NCI-H2029 (cell line): Measurements from ENCODE around the gene KIAA1755.

Experiments
- DNase-seq: peaks from one replicate; lab custom pipeline; 2025; lab: John Stamatoyannopoulos, UW

The KIAA1755 gene

GRCh38 chr20:38260378-38261053, at the start of gene KIAA1755:
KIAA1755 (minus strand) TSS chr20:38260735; CDS start chr20:38260500, 235 bp downstream.
- DNase-seq: no peak

GRCh38 chr20:38308447-38308846, 47.9 kb upstream of the KIAA1755 start:
- DNase-seq: no peak

- DNase-seq: no peak
These were observed 47.5 kb upstream of the KIAA1755 start for GRCh38 chr20:38308047-38308438.

GRCh38 chr20:38307371-38308046, 47.0 kb upstream of the KIAA1755 start:
- no peak for DNase-seq

DNA sequence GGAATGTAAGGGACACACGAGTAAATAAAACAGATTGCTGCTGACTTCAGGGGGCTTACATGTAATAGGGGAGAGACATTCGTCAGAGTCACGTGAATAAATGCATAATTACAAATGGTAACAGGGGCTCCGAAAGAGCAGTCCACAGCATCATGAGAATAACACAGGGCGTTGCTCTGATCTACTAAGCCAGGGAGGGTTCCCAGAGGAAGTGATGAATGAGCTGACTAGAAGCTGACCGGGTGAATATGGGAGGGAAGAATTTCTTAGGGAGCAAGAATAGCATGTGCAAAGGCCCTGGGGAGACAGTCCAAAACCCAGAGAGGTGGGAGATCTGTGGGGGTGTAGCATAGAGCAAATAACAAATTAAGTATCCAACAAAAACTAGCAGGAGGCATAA, 45.8 kb upstream of the KIAA1755 start:
- DNase-seq: no peak

GRCh38 chr20:38305541-38305940, 45.0 kb upstream of the KIAA1755 start:
- DNase-seq: no peak

- no peak for DNase-seq
These were observed 44.4 kb upstream of the KIAA1755 start for GRCh38 chr20:38304845-38305447.

DNA sequence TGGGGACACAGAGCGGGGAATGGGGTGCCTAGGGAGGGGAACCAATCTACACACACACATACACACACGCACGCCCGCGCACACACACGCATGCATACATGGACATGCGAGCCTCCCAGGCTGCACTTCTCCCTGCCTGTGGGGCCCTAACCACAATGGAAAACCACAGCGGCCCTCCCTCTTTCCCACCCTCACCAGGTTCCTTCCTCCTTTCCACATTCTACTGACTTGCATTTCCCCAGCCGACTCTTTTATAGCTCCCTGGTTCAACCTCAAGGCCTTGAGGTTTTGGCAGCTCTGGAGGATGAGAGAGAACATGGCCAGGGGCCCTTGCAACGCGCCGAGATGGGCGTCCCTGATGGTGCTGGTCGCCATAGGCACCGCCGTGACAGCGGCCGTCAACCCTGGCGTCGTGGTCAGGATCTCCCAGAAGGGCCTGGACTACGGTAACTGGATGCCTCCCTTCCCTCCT, 43.4 kb upstream of the KIAA1755 start, which contains the start of gene BPI:
Gene BPI (plus strand): TSS at position 249 of the 472 bp plus-strand sequence. CDS start 68 bp downstream, at position 317.
- DNase-seq: no peak

DNA sequence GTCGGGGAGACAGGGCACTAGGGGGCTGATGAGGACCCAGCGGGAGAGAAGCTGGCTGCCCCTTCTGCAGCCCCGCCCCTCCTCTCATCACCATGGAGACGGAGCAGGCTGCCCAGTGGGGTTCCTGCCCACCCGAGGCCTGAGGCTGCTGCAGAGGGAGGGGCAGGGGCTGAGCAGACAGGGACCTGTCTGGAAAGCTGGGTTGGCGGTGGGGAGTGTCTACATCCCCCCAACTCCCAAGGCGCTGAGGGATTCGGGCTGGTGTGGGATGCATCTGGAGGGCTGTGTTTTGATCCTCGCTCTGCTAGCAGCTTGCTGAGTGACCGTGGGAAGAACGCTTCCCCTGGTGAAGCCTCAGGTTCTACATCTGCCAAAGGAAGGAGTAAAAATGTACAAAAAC, 42.3 kb upstream of the KIAA1755 start:
- no peak for DNase-seq

GRCh38 chr20:38301309-38301708, 40.8 kb upstream of the KIAA1755 start:
- DNase-seq: no peak

DNA sequence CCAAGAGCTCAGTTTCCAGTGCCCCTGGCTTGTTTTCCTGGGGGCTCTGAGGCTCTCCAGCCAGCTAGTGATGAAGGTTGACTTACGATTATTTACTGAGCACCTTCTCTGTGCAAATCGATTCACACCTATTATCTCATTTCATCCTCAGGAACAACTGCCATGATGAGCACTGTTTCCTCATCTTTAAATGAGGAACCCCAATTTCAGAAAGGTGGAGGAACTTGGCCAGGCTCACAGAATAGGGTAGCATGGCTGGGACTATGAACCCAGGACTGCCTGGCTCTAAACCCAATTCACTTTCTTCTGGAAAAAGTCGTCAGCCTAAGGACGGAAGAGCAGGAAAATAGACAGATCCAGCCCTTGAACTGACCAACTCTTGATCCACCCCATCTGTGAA, 39.9 kb upstream of the KIAA1755 start:
- no peak for DNase-seq

GRCh38 chr20:38299963-38300362, 39.4 kb upstream of the KIAA1755 start:
- DNase-seq: peak; percentile 25

GRCh38 chr20:38298768-38299288, 38.3 kb upstream of the KIAA1755 start:
- DNase-seq: no peak

- DNase-seq: no peak
These were observed 37.6 kb upstream of the KIAA1755 start for GRCh38 chr20:38297916-38298674.

GRCh38 chr20:38296433-38296832, 35.9 kb upstream of the KIAA1755 start:
- no peak for DNase-seq

DNA sequence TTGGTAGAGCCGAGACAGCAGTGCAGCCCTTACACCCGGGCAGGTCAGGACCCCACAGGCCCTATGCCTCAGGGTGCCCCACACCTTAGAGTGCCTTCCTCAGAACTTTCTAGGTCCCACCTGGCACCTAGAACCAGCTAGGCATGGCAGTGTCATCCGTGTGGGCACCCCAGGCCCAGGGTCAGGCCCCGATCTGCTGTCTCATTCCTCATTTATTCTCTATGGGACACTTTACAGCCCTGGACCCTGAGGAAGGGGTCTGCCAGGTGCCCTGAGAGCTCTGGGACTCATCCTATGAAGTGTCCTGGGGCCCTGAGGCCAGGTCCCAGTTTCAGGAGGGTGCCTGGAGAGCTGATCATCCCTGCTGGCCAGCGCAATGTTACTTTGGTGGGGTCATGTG, 35.3 kb upstream of the KIAA1755 start:
- no peak for DNase-seq

DNA sequence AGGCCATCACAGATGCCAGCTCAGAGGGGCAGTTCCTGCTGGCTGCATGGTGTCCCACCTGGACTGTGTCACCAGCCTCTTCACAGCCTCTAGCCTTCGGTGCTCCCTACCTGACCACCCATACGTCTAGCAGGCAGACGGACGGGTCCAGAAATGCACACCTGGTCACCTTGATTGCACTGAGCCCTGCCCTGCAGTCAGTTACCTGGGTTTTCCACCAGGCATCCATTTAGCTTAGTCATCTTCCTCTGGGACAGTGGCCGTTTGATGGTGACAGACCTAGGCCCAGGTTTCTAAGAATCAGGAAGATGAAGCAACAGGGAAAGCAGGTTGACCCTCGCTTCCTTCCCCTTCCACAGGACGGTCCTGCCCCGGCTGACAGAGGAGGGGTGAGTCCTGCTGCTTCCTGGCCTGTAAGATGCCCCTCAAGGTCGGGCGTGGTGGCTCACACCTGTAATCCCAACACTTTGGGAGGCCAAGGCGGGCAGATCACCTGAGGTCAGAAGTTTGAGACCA, 33.6 kb upstream of the KIAA1755 start:
- no peak for DNase-seq

DNA sequence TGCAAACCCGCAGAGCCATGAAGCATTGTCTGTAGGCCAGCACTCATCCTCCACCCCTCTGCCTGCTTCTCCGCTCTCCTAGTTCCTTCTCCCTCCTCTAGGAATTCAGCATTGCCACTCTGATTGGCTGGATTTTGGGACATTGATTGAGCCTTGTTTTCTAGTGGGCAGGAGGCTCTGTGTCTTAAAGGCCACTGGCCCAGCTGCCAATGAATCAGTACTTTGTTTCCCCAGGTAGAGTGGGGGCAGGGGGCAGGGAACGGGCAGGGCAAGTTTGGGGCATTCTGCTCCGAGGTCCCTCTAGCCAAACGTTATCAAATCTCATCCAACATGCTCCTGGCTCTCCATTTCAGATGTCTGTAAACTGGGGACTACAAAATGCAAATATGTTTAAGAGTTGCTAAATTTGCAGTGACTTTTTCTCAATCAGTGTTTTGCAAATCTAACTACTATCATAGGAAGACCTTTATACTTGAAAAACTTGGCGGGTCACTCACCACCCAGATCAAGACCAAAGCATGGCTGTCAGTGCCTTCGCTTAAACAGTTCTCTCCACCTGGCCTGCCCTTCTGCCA, 33.0 kb upstream of the KIAA1755 start:
- DNase-seq: no peak

DNA sequence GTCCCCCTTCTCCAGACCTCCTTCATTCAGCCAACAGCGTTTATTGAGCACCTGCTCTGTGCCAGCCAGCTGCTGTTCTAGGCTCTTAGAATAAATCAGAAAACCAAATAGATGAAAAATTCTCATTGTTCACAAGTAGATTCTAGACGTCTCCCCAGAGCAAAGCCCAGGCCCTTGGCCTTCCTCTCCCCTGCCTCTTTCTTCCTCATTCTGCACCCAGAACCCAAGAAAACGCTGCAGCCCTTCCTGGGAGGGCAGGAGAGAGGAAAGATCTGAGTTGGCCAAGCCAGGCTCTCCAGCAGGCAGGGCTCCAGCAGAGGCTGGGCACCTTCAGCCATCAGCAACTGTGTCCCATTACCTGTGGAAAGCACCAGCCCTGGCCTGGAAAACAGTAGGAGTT, 31.4 kb upstream of the KIAA1755 start:
- no peak for DNase-seq

DNA sequence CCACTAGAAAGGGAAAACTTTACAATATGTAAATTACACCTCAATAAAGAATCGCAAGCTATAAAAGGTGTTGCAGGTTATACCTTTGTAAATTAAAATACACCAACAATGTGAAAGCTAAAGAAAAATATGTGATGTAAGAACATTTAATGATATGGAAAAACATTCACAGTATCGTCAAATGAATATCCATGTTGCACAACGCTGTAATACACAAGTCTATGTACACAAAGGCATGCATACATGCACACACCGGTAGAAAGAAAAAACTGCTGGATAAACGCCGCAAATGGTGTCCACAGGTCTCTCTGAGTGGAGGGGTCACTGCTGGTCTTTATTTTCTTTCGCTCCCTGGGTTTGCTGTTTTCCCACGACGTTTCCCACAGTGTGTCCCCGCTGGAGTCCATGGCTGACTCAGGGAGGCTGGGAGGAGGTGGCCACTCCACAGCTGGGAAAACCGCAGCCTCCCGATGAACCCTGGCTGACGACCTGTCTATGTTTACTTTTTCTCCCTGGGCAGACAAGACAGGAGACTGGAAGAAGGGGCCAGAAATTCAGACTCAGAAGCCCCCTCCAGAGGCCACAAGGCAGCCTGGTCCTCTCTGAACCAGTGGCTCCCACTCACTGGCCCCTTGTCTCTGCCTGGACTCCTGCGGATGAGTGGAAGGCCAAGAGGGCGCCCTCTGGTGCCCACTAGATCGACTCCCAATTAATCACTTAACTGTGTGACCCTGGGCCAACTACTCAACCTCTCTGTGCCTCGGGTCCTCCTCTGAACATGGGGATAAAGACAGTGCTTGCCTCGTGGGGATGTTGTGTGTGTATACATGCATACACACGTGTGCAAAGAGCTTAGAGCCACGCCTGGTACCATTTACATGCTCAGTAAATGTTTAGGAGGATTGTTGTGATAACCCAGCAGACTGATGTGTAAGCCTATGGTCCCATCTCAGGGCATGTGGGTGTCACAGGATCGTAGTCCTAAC, 30.6 kb upstream of the KIAA1755 start:
- DNase-seq: no peak
